HG03378 (cell line): ENCODE results near the gene NLRP3.
A peak's percentile ranks its signal among the peaks of the same experiment; 100 is the strongest.
"Not testable (repeated sequence)": the region's sequence is repeated elsewhere in the genome, so short reads cannot be mapped to it uniquely, and the experiment has no call there.

Source experiments
- ATAC-seq: cut with Tn5 transposase; IDR thresholded peaks from one replicate; pipeline ENCODE4 v1.9.1; 2021; ENCODE audit warnings: mild to moderate bottlenecking, moderate library complexity; ENCODE audit not compliant: unreplicated experiment

Gene NLRP3

GRCh38 chr1:247415423-247416361 lies at the start of gene NLRP3:
Gene NLRP3 (plus strand): TSS chr1:247416173. CDS start chr1:247418801, 2,628 bp downstream.
- ATAC-seq = peak; percentile 73

- not testable (repeated sequence) for ATAC-seq
Observed at GRCh38 chr1:247366345-247366744, 49.6 kb upstream of the NLRP3 start.

GRCh38 chr1:247366926-247367645 lies 48.9 kb upstream of the NLRP3 start:
- ATAC-seq = no peak

GRCh38 chr1:247367786-247368422 lies 48.1 kb upstream of the NLRP3 start:
- no peak for ATAC-seq

GRCh38 chr1:247368490-247369145 lies 47.4 kb upstream of the NLRP3 start:
- no peak for ATAC-seq

- no peak for ATAC-seq
Observed at GRCh38 chr1:247370786-247371732, 44.9 kb upstream of the NLRP3 start.

- ATAC-seq = no peak
Observed at GRCh38 chr1:247371801-247372259, 44.1 kb upstream of the NLRP3 start.

GRCh38 chr1:247373721-247374141 lies 42.2 kb upstream of the NLRP3 start:
- peak; percentile 82 for ATAC-seq

- ATAC-seq = not testable (repeated sequence)
Observed at GRCh38 chr1:247374651-247375334, 41.2 kb upstream of the NLRP3 start.

GRCh38 chr1:247375747-247376146 lies 40.2 kb upstream of the NLRP3 start:
- no peak for ATAC-seq

GRCh38 chr1:247376659-247377058 lies 39.3 kb upstream of the NLRP3 start:
- ATAC-seq = no peak

GRCh38 chr1:247377656-247378055 lies 38.3 kb upstream of the NLRP3 start:
- ATAC-seq = not testable (repeated sequence)

- no peak for ATAC-seq
Observed at GRCh38 chr1:247378334-247379073, 37.5 kb upstream of the NLRP3 start.

GRCh38 chr1:247385283-247385682 lies 30.7 kb upstream of the NLRP3 start:
- ATAC-seq = no peak

- ATAC-seq = peak; percentile 21
Observed at GRCh38 chr1:247386217-247386616, 29.8 kb upstream of the NLRP3 start.

GRCh38 chr1:247386687-247387086 lies 29.3 kb upstream of the NLRP3 start:
- ATAC-seq = no peak

- ATAC-seq = no peak
Observed at GRCh38 chr1:247387096-247387495, 28.9 kb upstream of the NLRP3 start.

GRCh38 chr1:247387565-247387964 lies 28.4 kb upstream of the NLRP3 start:
- no peak for ATAC-seq
